GM21360 (cell line): ENCODE results near the gene LPAR3.

Experiments used
- ATAC-seq: cut with Tn5 transposase; IDR thresholded peaks from one replicate; pipeline ENCODE4 v1.9.1; 2021; ENCODE audit warnings: mild to moderate bottlenecking, moderate library complexity; ENCODE audit not compliant: unreplicated experiment

The LPAR3 gene

DNA sequence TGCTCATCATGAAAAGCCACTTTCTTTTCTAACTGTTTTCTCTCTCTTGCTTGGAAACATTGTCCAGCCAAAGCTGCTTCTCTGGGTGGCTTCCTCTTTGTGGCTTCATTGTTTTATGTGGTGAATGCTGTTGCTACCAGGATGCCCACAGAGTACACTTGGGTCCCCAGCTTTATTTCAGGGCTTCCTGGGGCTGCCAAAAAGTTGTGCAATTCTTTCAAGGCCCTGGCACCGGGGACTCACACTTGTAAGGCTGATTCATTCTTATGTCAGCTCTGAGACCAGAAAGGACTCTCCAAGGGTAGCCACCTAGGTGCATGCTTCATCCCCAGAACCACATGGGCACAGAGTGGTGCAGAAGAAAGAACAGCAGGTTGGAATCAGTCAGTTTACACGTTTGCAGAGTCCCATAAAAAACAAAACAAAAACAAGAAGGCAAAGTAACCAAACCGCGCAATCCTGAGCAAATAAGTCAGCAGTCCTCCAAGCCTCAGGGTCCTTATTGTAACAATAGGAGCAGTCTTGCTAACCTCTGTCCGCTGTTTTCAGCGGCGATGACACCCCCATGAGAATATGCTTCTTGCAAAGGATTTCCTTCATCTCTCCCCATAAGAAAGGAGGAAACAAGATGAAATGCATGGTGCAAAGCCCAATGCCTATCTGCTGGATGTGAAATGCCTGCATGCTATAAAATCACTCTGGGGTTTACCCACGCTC lies 112.8 kb downstream of the LPAR3 start:
- no peak for ATAC-seq

GRCh38 chr1:84776639-84777038 lies 116.4 kb downstream of the LPAR3 start:
- no peak for ATAC-seq

GRCh38 chr1:84775535-84775920 lies 117.5 kb downstream of the LPAR3 start:
- no peak for ATAC-seq

DNA sequence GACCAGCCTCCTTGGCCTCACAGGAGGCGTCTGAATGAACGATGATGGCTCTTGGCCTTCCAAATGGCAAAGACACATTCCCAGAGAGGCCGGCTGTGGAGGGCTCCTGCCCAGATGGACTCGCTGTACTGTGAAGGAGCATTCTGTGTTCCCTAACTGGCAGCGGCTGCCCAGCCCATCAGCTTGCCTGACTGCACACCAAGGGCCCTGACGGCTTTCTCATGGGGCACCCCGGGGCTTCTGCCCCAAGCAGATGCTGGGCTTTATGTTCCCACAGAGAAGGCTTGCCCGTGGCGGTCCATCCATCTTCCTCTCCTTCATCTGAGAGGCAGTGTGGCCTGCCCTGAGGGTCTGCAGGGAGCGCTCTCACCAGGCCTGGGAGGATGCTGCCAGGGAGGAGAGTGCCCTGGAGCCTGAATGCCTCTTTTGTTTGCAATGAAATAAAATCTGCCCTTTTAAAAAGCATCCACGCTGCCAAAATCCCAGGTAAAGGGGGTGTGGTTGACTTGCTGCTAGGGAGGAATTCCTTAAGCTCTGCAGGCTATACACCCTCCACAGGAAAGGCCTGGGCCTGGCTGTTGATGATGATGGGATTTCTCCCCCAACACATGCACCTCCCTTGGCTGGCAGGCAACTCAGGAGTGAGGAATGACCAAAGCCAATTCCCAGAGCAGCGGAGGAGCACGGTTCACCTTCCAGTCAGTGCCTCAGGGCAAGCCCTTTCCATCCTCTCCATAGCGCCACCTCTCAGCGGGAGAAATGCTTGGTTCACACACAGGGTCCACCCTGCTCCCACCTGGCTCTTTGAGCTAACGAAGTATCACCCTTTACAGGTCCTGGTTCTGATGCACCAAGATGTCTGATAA lies 118.1 kb downstream of the LPAR3 start:
- ATAC-seq, result no peak

- ATAC-seq, result no peak
Observed at GRCh38 chr1:84773933-84774497, 119.0 kb downstream of the LPAR3 start.

GRCh38 chr1:84773195-84773594 lies 119.8 kb downstream of the LPAR3 start:
- ATAC-seq, result no peak

- ATAC-seq, result peak; percentile 70
Observed at GRCh38 chr1:84772428-84772943, 120.5 kb downstream of the LPAR3 start.

GRCh38 chr1:84771895-84772294 lies 121.1 kb downstream of the LPAR3 start:
- no peak for ATAC-seq

GRCh38 chr1:84770481-84770880 lies 122.5 kb downstream of the LPAR3 start:
- ATAC-seq, result no peak

GRCh38 chr1:84769636-84770035 lies 123.4 kb downstream of the LPAR3 start:
- no peak for ATAC-seq

- ATAC-seq, result no peak
Observed at GRCh38 chr1:84768634-84769033, 124.4 kb downstream of the LPAR3 start.

DNA sequence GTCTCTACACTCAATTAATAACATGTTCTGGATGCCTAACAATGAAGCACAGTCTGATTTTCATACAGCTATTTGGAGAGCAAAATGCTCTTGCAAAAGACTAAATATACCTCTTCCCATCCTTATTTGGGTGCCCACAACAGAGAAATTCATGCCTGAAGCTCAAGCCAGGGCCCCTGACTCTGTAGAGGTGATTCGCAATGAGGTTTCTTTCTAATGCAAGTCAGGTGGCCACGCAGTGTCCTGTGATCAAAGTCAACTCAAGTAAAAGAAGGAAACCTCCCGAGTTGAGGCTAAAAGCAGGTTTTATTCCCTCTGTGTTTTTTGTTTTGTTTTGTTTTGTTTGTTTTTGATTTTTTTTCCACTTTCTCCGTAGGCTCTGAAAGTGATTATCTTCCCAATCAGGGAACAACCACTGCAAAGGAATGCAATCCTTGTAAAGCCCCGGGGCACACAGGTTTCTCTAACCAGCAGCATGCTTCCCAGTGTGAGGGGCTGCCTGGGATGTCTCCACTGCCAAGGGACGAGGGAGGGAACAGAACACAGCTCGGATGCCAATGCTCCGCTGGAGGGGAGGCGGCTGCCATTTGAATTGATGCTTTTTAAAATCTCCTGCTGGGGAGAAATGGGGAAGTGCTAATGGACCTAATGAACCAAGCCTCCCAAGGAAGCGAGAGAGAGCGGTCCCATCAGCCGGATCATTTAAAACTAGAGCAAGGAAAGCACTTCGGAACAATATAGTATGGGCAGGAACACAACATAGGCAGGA lies 128.9 kb downstream of the LPAR3 start:
- no peak for ATAC-seq

DNA sequence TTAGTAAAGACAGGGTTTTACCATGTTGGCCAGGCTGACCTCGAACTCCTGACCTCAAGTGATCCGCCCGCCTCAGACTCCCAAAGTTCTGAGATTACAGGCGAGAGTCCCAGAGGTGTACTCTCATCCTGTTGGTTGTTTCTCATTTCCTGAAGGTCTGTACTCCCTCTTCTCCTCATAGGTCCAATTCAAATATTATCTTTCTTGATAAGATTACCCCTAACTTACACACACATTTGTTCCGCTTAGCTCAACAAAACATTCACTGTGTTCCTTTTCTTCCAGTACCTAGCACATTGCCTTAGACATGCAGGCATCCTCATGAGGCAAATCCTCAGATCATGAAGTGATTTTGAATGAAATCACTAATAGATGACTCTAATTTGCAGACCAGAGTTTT lies 130.3 kb downstream of the LPAR3 start:
- ATAC-seq, result no peak
